Neural crest cell (in vitro differentiated cells): Measurements from ENCODE around the gene SORCS2. TPM values are rescaled to one million over a fixed set of nuclear protein-coding genes. Genes with fewer than 3 reads are reported as not detected.

Source experiments
- DNase-seq: peaks from one replicate; pipeline ENCODE4 v3.0.0; 2021; ENCODE audit warnings: low read depth, mixed read lengths, low spot score
- H3K27ac Mint-ChIP-seq: one replicate; pipeline ENCODE4 v1.8.0; 2021; ENCODE audit warnings: mild to moderate bottlenecking, mixed read lengths; ENCODE audit not compliant: unreplicated experiment
- H3K27me3 Mint-ChIP-seq: 2 replicates; pipeline ENCODE4 v1.8.0; 2021; ENCODE audit warnings: low read depth, mild to moderate bottlenecking, mixed read lengths
- H3K36me3 Mint-ChIP-seq: 2 replicates; pipeline ENCODE4 v1.8.0; 2021; ENCODE audit warnings: low read depth, mild to moderate bottlenecking, mixed read lengths
- H3K4me1 Mint-ChIP-seq: 2 replicates; pipeline ENCODE4 v1.8.0; 2021; ENCODE audit warnings: mixed read lengths
- H3K4me3 Mint-ChIP-seq: one replicate; pipeline ENCODE4 v1.8.0; 2021; ENCODE audit warnings: mild to moderate bottlenecking, mixed read lengths
- H3K9me3 Mint-ChIP-seq: 2 replicates; pipeline ENCODE4 v1.8.0; 2021; ENCODE audit warnings: mixed read lengths
- CTCF ChIP-seq: fragments of 200-600 bp; sonication (generic); conservative IDR thresholded peaks from 2 replicates; pipeline ENCODE4 v1.5.0; 2021; ENCODE audit warnings: antibody characterized with exemption, mild to moderate bottlenecking
- total RNA-seq: library from RNA; stranded (reverse); gene quantifications from 2 replicates; pipeline ENCODE4 v1.2.1, GENCODE V29; 2021

SORCS2 gene
- total RNA-seq, 1 donor from 2014 or later = 1.1 TPM

GRCh38 chr4:7234355-7235029 is 42.2 kb downstream of the SORCS2 start:
- Mint-ChIP-seq H3K4me1 (peaks cover 4% of the 10 kb centered on the region), H3K27ac (no peak overlapping the region), H3K4me3 (no peak overlapping the region), H3K36me3 (no peaks in the 10 kb centered on the region), H3K9me3 (no peaks in the 10 kb centered on the region), H3K27me3 (no peaks in the 10 kb centered on the region)
- no peak for TF ChIP-seq CTCF
- no peak for DNase-seq

- no peak for DNase-seq
- peaks cover 9% of the 10 kb centered on the region for H3K4me1 Mint-ChIP-seq
- no peak overlapping the region for H3K27ac Mint-ChIP-seq
- no peaks in the 10 kb centered on the region for H3K9me3 Mint-ChIP-seq
- H3K4me3 Mint-ChIP-seq = no peak overlapping the region
- H3K36me3 Mint-ChIP-seq = no peaks in the 10 kb centered on the region
- no peaks in the 10 kb centered on the region for H3K27me3 Mint-ChIP-seq
- TF ChIP-seq CTCF = no peak
Measured at GRCh38 chr4:7235030-7235380, 42.7 kb downstream of the SORCS2 start.

GRCh38 chr4:7236847-7237246 is 44.5 kb downstream of the SORCS2 start:
- no peak for DNase-seq
- no peak for TF ChIP-seq CTCF
- Mint-ChIP-seq H3K36me3 (no peaks in the 10 kb centered on the region), H3K4me3 (no peak overlapping the region), H3K27me3 (no peaks in the 10 kb centered on the region), H3K9me3 (no peaks in the 10 kb centered on the region), H3K27ac (no peak overlapping the region), H3K4me1 (peaks cover 15% of the 10 kb centered on the region)

- Mint-ChIP-seq H3K4me1 (peaks cover 15% of the 10 kb centered on the region), H3K36me3 (no peaks in the 10 kb centered on the region), H3K9me3 (no peaks in the 10 kb centered on the region), H3K27me3 (no peaks in the 10 kb centered on the region), H3K27ac (no peak overlapping the region), H3K4me3 (no peak overlapping the region)
- no peak for TF ChIP-seq CTCF
- no peak for DNase-seq
Measured at GRCh38 chr4:7237873-7238272, 45.5 kb downstream of the SORCS2 start.

GRCh38 chr4:7238300-7238960 is 46.1 kb downstream of the SORCS2 start:
- Mint-ChIP-seq H3K36me3 (no peaks in the 10 kb centered on the region), H3K27ac (no peak overlapping the region), H3K4me1 (peaks cover 15% of the 10 kb centered on the region), H3K27me3 (no peaks in the 10 kb centered on the region), H3K4me3 (no peak overlapping the region), H3K9me3 (no peaks in the 10 kb centered on the region)
- no peak for DNase-seq
- peak; percentile 45 for TF ChIP-seq CTCF
